Measurements from ENCODE around the gene TP73. TPM values are rescaled to one million over a fixed set of nuclear protein-coding genes. Genes with fewer than 3 reads are reported as not detected.

Gene TP73
- total and polyA plus RNA-seq, 4 donors, result 0.30 to 3.0 (median 1.2) TPM

- WGBS (ENCODE audit: insufficient coverage), result 79% methylated on average over 2 of the region's 5 CpGs
- no peak overlapping the region for H3K27ac ChIP-seq (ENCODE audit: low read depth, low read length)
- H3K27me3 ChIP-seq (ENCODE audit: control insufficient read depth, insufficient read depth, low read length), result no peaks in the 10 kb centered on the region
- no peak overlapping the region for H3K4me3 ChIP-seq (ENCODE audit: low read depth, low read length)
- H3K4me1 ChIP-seq (ENCODE audit: control insufficient read depth, insufficient read depth, low read length), result peaks cover 17% of the 10 kb centered on the region
- H3K9me3 ChIP-seq (ENCODE audit: control insufficient read depth, insufficient read depth, low read length), result no peaks in the 10 kb centered on the region
- no peak for DNase-seq (ENCODE audit: low read depth in 4 of 6, low spot score in 6 of 6)
- H3K36me3 ChIP-seq (ENCODE audit: control insufficient read depth, insufficient read depth, low read length), result no peaks in the 10 kb centered on the region
Measured at GRCh38 chr1:3677484-3677883, 25.2 kb downstream of the TP73 start.

DNA sequence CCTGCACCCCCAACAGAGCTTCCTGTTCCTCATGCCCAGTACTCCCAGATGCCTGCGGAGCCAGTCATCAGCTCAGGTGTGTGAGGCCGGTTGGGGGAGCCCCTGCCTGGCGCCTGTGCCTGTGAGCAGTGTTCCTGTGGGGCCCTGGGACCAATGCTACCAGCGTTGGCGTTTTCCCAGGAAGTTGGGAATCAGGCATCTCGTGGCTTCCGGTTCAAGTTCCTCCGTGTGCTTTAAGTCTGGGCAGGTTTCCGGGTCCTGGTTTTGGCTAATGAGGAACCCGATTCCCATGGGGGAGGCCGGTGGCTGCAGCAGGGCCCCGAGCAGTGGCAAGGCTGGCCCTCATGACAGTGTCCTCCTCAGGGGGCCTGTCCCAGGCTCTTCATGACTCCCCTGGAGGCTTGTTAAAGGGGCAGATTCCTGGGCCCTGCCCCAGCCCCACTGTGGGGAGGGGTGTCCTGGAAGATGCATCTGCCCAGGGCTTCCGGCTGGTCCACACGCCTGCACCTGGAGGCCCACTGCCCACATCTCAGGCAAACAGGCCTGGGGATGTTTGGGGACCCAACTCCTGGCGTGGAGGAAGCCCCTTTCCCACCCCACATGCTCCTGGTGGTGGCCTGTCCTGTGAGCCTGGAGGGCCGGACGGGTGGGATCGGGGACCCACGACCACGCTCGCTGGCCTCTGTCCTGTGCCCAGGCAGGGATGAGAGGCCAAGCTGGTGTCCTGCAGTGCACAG lies 26.2 kb downstream of the TP73 start:
- Histone ChIP-seq H3K36me3 (ENCODE audit: control insufficient read depth, insufficient read depth, low read length) (no peaks in the 10 kb centered on the region), H3K27me3 (ENCODE audit: control insufficient read depth, insufficient read depth, low read length) (peaks cover 3% of the 10 kb centered on the region), H3K4me3 (ENCODE audit: low read depth, low read length) (no peak overlapping the region), H3K4me1 (ENCODE audit: control insufficient read depth, insufficient read depth, low read length) (peaks cover 17% of the 10 kb centered on the region), H3K27ac (ENCODE audit: low read depth, low read length) (no peak overlapping the region), H3K9me3 (ENCODE audit: control insufficient read depth, insufficient read depth, low read length) (no peaks in the 10 kb centered on the region)
- DNase-seq (ENCODE audit: low read depth in 4 of 6, low spot score in 6 of 6), result no peak
- 59% methylated on average over 21 of the region's 21 CpGs for WGBS (ENCODE audit: insufficient coverage)

DNA sequence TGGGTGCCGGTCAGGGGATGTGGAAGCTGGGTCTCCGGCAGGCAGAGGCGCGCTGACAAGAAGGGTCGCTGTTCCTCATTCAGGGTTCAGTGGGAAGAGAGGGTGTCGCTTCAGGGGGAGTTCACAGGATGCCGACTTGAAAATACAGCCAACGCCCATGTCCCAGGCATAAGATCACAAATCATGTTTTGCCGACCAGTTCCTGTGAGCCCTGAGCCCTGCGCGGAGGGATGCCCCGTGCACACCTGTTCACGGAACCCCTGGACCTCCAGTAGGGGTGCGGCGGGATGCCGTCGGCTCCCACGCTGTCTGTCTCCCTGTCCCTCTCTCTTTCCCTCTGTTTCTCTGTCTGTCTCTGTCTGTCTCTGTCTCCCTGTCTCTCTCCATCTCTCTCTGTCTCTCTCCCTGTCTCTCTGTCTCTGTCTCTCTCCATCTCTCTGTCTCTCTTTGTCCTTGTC lies 26.8 kb downstream of the TP73 start:
- H3K4me3 ChIP-seq (ENCODE audit: low read depth, low read length), result no peak overlapping the region
- H3K27me3 ChIP-seq (ENCODE audit: control insufficient read depth, insufficient read depth, low read length), result peaks cover 7% of the 10 kb centered on the region
- H3K27ac ChIP-seq (ENCODE audit: low read depth, low read length), result no peak overlapping the region
- 84% methylated on average over 18 of the region's 18 CpGs for WGBS (ENCODE audit: insufficient coverage)
- H3K36me3 ChIP-seq (ENCODE audit: control insufficient read depth, insufficient read depth, low read length), result no peaks in the 10 kb centered on the region
- H3K4me1 ChIP-seq (ENCODE audit: control insufficient read depth, insufficient read depth, low read length), result peaks cover 20% of the 10 kb centered on the region
- H3K9me3 ChIP-seq (ENCODE audit: control insufficient read depth, insufficient read depth, low read length), result no peaks in the 10 kb centered on the region
- DNase-seq (ENCODE audit: low read depth in 4 of 6, low spot score in 6 of 6), result no peak

- Histone ChIP-seq H3K27ac (ENCODE audit: low read depth, low read length) (no peak overlapping the region), H3K4me3 (ENCODE audit: low read depth, low read length) (no peak overlapping the region), H3K4me1 (ENCODE audit: control insufficient read depth, insufficient read depth, low read length) (peaks cover 15% of the 10 kb centered on the region), H3K27me3 (ENCODE audit: control insufficient read depth, insufficient read depth, low read length) (peaks cover 10% of the 10 kb centered on the region), H3K36me3 (ENCODE audit: control insufficient read depth, insufficient read depth, low read length) (no peaks in the 10 kb centered on the region), H3K9me3 (ENCODE audit: control insufficient read depth, insufficient read depth, low read length) (no peaks in the 10 kb centered on the region)
- WGBS (ENCODE audit: insufficient coverage), result 94% methylated on average over 9 of the region's 9 CpGs
- DNase-seq (ENCODE audit: low read depth in 4 of 6, low spot score in 6 of 6), result no peak
Measured at GRCh38 chr1:3679799-3680453, 27.6 kb downstream of the TP73 start.

GRCh38 chr1:3680488-3681230 lies 28.3 kb downstream of the TP73 start:
- 83% methylated on average over 14 of the region's 20 CpGs for WGBS (ENCODE audit: insufficient coverage)
- Histone ChIP-seq H3K9me3 (ENCODE audit: control insufficient read depth, insufficient read depth, low read length) (no peaks in the 10 kb centered on the region), H3K4me1 (ENCODE audit: control insufficient read depth, insufficient read depth, low read length) (peaks cover 15% of the 10 kb centered on the region), H3K27ac (ENCODE audit: low read depth, low read length) (no peak overlapping the region), H3K4me3 (ENCODE audit: low read depth, low read length) (no peak overlapping the region), H3K27me3 (ENCODE audit: control insufficient read depth, insufficient read depth, low read length) (peaks cover 10% of the 10 kb centered on the region), H3K36me3 (ENCODE audit: control insufficient read depth, insufficient read depth, low read length) (no peaks in the 10 kb centered on the region)
- no peak for DNase-seq (ENCODE audit: low read depth in 4 of 6, low spot score in 6 of 6)

- no peak for DNase-seq (ENCODE audit: low read depth in 4 of 6, low spot score in 6 of 6)
- H3K4me3 ChIP-seq (ENCODE audit: low read depth, low read length), result no peak overlapping the region
- H3K27ac ChIP-seq (ENCODE audit: low read depth, low read length), result no peak overlapping the region
- peaks cover 10% of the 10 kb centered on the region for H3K27me3 ChIP-seq (ENCODE audit: control insufficient read depth, insufficient read depth, low read length)
- H3K36me3 ChIP-seq (ENCODE audit: control insufficient read depth, insufficient read depth, low read length), result no peaks in the 10 kb centered on the region
- no peaks in the 10 kb centered on the region for H3K9me3 ChIP-seq (ENCODE audit: control insufficient read depth, insufficient read depth, low read length)
- peaks cover 15% of the 10 kb centered on the region for H3K4me1 ChIP-seq (ENCODE audit: control insufficient read depth, insufficient read depth, low read length)
- WGBS (ENCODE audit: insufficient coverage), result 84% methylated on average over 17 of the region's 19 CpGs
Measured at GRCh38 chr1:3681231-3681897, 29.0 kb downstream of the TP73 start.

DNA sequence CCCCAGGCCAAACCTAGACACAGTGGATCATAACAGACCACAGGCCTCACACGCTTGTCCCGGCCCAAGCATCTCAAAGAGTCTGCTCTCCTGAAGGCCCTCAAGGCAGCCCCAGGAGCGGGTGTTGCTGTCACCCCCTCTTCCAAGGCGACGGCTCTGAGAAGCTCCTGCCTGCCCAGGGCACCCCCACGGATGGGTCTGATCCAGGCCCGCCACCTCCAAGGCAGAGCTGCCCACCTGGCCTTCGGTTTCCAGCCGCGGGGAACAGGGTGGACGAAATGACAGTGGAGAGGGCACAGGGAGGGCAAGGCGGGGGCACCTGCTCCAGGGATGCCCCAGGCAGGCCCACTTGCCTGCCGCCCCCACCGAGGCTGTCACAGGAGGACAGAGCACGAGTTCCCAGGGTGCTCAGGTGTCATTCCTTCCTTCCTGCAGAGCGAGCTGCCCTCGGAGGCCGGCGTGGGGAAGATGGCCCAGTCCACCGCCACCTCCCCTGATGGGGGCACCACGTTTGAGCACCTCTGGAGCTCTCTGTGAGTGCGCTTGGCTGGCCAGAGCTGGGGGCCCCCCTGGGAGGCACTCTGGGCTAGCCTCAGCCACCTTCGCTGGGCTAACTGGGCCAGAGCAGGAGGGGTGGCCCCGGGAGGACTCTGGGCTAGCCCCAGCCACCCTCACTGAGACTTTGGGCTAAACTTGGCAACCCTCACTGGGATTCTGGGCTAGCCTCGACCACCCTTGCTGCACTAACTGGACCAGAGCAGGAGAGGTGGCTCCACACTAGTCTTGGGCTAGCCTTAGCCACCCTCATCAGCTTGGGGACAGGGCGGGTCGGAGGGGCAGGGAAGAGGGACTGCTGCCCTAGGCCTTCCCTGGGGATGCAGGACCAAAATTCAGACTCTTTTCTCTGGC lies 29.8 kb downstream of the TP73 start:
- Histone ChIP-seq H3K9me3 (ENCODE audit: control insufficient read depth, insufficient read depth, low read length) (no peaks in the 10 kb centered on the region), H3K4me3 (ENCODE audit: low read depth, low read length) (no peak overlapping the region), H3K4me1 (ENCODE audit: control insufficient read depth, insufficient read depth, low read length) (peaks cover 15% of the 10 kb centered on the region), H3K27ac (ENCODE audit: low read depth, low read length) (no peak overlapping the region), H3K36me3 (ENCODE audit: control insufficient read depth, insufficient read depth, low read length) (no peaks in the 10 kb centered on the region), H3K27me3 (ENCODE audit: control insufficient read depth, insufficient read depth, low read length) (peaks cover 11% of the 10 kb centered on the region)
- DNase-seq (ENCODE audit: low read depth in 4 of 6, low spot score in 6 of 6), result no peak
- WGBS (ENCODE audit: insufficient coverage), result 86% methylated on average over 27 of the region's 27 CpGs

- no peak for DNase-seq (ENCODE audit: low read depth in 4 of 6, low spot score in 6 of 6)
- peaks cover 13% of the 10 kb centered on the region for H3K27me3 ChIP-seq (ENCODE audit: control insufficient read depth, insufficient read depth, low read length)
- H3K36me3 ChIP-seq (ENCODE audit: control insufficient read depth, insufficient read depth, low read length), result no peaks in the 10 kb centered on the region
- no peak overlapping the region for H3K4me3 ChIP-seq (ENCODE audit: low read depth, low read length)
- peaks cover 15% of the 10 kb centered on the region for H3K4me1 ChIP-seq (ENCODE audit: control insufficient read depth, insufficient read depth, low read length)
- H3K27ac ChIP-seq (ENCODE audit: low read depth, low read length), result no peak overlapping the region
- H3K9me3 ChIP-seq (ENCODE audit: control insufficient read depth, insufficient read depth, low read length), result no peaks in the 10 kb centered on the region
- WGBS (ENCODE audit: insufficient coverage), result 100% methylated on average over 1 of the region's 1 CpG
Measured at GRCh38 chr1:3683197-3683596, 30.9 kb downstream of the TP73 start.

Data from spinal cord (tissue), 10 donors.